HL-60 (cell line): Measurements from ENCODE around the gene BCL2L12.

Experiments used
- DNase-seq, 2 experiments: peaks; one replicate each; pipeline ENCODE4 v3.0.0-alpha.2; 2010 to 2020; ENCODE audit warnings: low read depth in 1 of 2, low spot score in 1 of 2
- H3K27ac ChIP-seq: fragments of 250-450 bp; sonication (Bioruptor Pico); replicated peaks from 2 replicates; pipeline ENCODE4 v1.5.1; 2020; ENCODE audit warnings: mild to moderate bottlenecking, moderate library complexity
- H3K27me3 ChIP-seq: fragments of 250-450 bp; sonication (Bioruptor Pico); 2 replicates; pipeline ENCODE4 v1.5.1; 2021; ENCODE audit warnings: mild to moderate bottlenecking, moderate library complexity; ENCODE audit not compliant: insufficient read depth, poor library complexity, severe bottlenecking
- H3K4me3 ChIP-seq: replicated peaks from 2 replicates; pipeline ENCODE4 v1.5.1; 2011; ENCODE audit warnings: mild to moderate bottlenecking, control low read depth, low read length; ENCODE audit not compliant: insufficient read depth
- GABPA ChIP-seq: IDR thresholded peaks from 2 replicates; pipeline ENCODE4 v1.6.1; 2012; ENCODE audit warnings: low read depth
- POLR2AphosphoS5 ChIP-seq: IDR thresholded peaks from 2 replicates; pipeline ENCODE4 v1.6.1; 2012; ENCODE audit warnings: low read depth
- REST ChIP-seq: IDR thresholded peaks from 2 replicates; pipeline ENCODE4 v1.6.1; 2012; ENCODE audit warnings: low read depth; ENCODE audit not compliant: insufficient replicate concordance
- SPI1 ChIP-seq: IDR thresholded peaks from 2 replicates; pipeline ENCODE4 v1.6.1; 2012; ENCODE audit warnings: low read depth, mild to moderate bottlenecking, borderline replicate concordance
- TF ChIP-seq, protein P1 (sequence below): IDR thresholded peaks from one replicate; pipeline ENCODE4 v1.5.1; 2011; ENCODE audit warnings: low read length, control low read depth, inconsistent platforms; ENCODE audit not compliant: insufficient read depth

BCL2L12 gene

GRCh38 chr19:49652551-49653465 lies 12.9 kb upstream of the BCL2L12 start:
- TF ChIP-seq GABPA = no peak
- TF ChIP-seq SPI1 = no peak
- no peak for TF ChIP-seq POLR2AphosphoS5
- TF ChIP-seq, protein P1, sequence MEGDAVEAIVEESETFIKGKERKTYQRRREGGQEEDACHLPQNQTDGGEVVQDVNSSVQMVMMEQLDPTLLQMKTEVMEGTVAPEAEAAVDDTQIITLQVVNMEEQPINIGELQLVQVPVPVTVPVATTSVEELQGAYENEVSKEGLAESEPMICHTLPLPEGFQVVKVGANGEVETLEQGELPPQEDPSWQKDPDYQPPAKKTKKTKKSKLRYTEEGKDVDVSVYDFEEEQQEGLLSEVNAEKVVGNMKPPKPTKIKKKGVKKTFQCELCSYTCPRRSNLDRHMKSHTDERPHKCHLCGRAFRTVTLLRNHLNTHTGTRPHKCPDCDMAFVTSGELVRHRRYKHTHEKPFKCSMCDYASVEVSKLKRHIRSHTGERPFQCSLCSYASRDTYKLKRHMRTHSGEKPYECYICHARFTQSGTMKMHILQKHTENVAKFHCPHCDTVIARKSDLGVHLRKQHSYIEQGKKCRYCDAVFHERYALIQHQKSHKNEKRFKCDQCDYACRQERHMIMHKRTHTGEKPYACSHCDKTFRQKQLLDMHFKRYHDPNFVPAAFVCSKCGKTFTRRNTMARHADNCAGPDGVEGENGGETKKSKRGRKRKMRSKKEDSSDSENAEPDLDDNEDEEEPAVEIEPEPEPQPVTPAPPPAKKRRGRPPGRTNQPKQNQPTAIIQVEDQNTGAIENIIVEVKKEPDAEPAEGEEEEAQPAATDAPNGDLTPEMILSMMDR = no peak
- no peak for DNase-seq
- H3K27ac ChIP-seq = no peak overlapping the region
- no peaks in the 10 kb centered on the region for H3K27me3 ChIP-seq
- no peak overlapping the region for H3K4me3 ChIP-seq

DNA sequence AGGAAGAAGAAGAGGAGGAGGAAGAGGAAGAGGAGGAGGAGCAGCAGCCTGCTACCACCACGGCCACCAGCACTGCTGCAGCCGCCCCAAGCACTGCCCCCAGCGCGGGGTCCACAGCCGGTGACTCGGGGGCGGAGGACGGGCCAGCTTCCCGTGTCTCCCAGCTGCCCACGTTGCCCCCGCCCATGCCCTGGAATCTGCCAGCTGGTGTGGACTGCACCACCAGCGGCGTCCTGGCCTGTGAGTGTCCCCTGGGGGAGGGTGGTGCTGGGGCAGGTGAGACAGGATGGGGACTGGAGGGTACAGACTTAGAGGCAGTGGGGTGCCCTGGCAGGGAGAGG lies 12.3 kb upstream of the BCL2L12 start:
- Histone ChIP-seq H3K27me3 (no peaks in the 10 kb centered on the region), H3K4me3 (no peak overlapping the region), H3K27ac (no peak overlapping the region)
- no peak for DNase-seq
- TF ChIP-seq POLR2AphosphoS5 (no peak), REST (no peak), SPI1 (no peak), GABPA (no peak)
- TF ChIP-seq, protein P1 = no peak

DNA sequence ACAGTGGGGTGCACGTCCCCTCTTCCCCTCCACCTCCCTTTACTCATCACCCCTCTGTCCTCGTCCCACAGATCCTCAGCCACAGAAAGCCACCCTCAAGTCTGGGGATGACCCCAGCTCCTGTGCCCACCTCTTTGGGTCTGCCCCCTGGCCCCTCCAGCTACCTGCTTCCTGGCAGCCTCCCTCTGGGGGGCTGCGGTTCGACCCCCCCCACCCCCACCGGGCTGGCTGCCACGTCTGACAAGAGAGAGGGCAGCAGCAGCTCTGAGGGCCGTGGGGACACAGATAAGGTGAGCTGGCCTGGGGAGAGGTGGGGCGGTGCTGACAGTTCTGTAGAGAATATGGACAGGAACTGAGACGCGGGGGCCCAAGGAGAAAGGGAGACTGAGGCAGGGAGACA lies 11.2 kb upstream of the BCL2L12 start:
- Histone ChIP-seq H3K27me3 (no peaks in the 10 kb centered on the region), H3K4me3 (no peak overlapping the region), H3K27ac (no peak overlapping the region)
- TF ChIP-seq SPI1 = no peak
- no peak for DNase-seq

- TF ChIP-seq REST = no peak
- TF ChIP-seq POLR2AphosphoS5 = no peak
- TF ChIP-seq GABPA = no peak
- no peak for TF ChIP-seq SPI1
- TF ChIP-seq, protein P1 = no peak
- no peak for DNase-seq
- H3K27ac ChIP-seq = no peak overlapping the region
- no peaks in the 10 kb centered on the region for H3K27me3 ChIP-seq
- H3K4me3 ChIP-seq = no peak overlapping the region
Measured at GRCh38 chr19:49655570-49656455, 9.9 kb upstream of the BCL2L12 start.
